AG10803 (cell line): ENCODE measurements around the gene AIF1.
A peak's percentile ranks its signal among the peaks of the same experiment; 100 is the strongest.

Source experiments
- DNase-seq: peaks from one replicate; pipeline ENCODE4 v3.0.0; 2010; ENCODE audit warnings: low read depth
- H3K4me3 ChIP-seq: 2 replicates; pipeline ENCODE4 v1.5.1; 2011; ENCODE audit warnings: mild to moderate bottlenecking, low read length, control low read depth
- CTCF ChIP-seq: conservative IDR thresholded peaks from 2 replicates; pipeline ENCODE4 v1.5.1; 2011; ENCODE audit warnings: mild to moderate bottlenecking, low read length, control low read depth, inconsistent platforms

Gene AIF1

GRCh38 chr6:31592396-31592771 is 22.6 kb upstream of the AIF1 start:
- DNase-seq, result no peak
- TF ChIP-seq CTCF, result no peak
- H3K4me3 ChIP-seq, result no peak overlapping the region

GRCh38 chr6:31597006-31597405 is 18.0 kb upstream of the AIF1 start:
- TF ChIP-seq CTCF, result peak; percentile 48
- no peak overlapping the region for H3K4me3 ChIP-seq
- DNase-seq, result peak; percentile 24

GRCh38 chr6:31607317-31607716 is 7.7 kb upstream of the AIF1 start:
- no peak for DNase-seq
- no peak for TF ChIP-seq CTCF
- no peak overlapping the region for H3K4me3 ChIP-seq

GRCh38 chr6:31609519-31610406 is 5.3 kb upstream of the AIF1 start:
- DNase-seq, result no peak
- no peak overlapping the region for H3K4me3 ChIP-seq
- no peak for TF ChIP-seq CTCF

- no peak overlapping the region for H3K4me3 ChIP-seq
- peak; percentile 78 for DNase-seq
- no peak for TF ChIP-seq CTCF
These were observed 4.1 kb upstream of the AIF1 start for GRCh38 chr6:31610968-31611367.

GRCh38 chr6:31614075-31614619 is 887 bp upstream of the AIF1 start:
- no peak for DNase-seq
- no peak for TF ChIP-seq CTCF
- H3K4me3 ChIP-seq, result no peak overlapping the region

- no peak for DNase-seq
- H3K4me3 ChIP-seq, result no peak overlapping the region
- TF ChIP-seq CTCF, result no peak
These were observed 714 bp downstream of the AIF1 start for GRCh38 chr6:31615748-31616147.
